AG09309 (cell line): ENCODE data around the gene ZNF273.
"Not testable (repeated sequence)": the region's sequence is repeated elsewhere in the genome, so short reads cannot be mapped to it uniquely, and the experiment has no call there.

Experiments used
- DNase-seq: peaks from one replicate; pipeline ENCODE4 v3.0.0-alpha.2; 2010; ENCODE audit warnings: low read depth
- H3K4me3 ChIP-seq: 2 replicates; pipeline ENCODE4 v1.5.1; 2011; ENCODE audit warnings: mild to moderate bottlenecking, low read depth, low read length, moderate library complexity; ENCODE audit not compliant: control insufficient read depth
- CTCF ChIP-seq: IDR thresholded peaks from 2 replicates; pipeline ENCODE4 v1.5.1; 2011; ENCODE audit warnings: mild to moderate bottlenecking, low read depth, low read length, inconsistent platforms; ENCODE audit not compliant: insufficient read depth, control insufficient read depth; ENCODE audit errors: missing control alignments

The ZNF273 gene

GRCh38 chr7:64889686-64890162 lies 13.3 kb upstream of the ZNF273 start:
- TF ChIP-seq CTCF, result no peak
- DNase-seq, result no peak
- H3K4me3 ChIP-seq, result no peak overlapping the region

- DNase-seq, H3K4me3 ChIP-seq: not testable (repeated sequence)
These were observed 12.8 kb upstream of the ZNF273 start for GRCh38 chr7:64890273-64890672.

GRCh38 chr7:64890761-64891362 lies 12.2 kb upstream of the ZNF273 start:
- DNase-seq, result no peak
- TF ChIP-seq CTCF, result no peak
- H3K4me3 ChIP-seq, result no peak overlapping the region

- not testable (repeated sequence) for H3K4me3 ChIP-seq, DNase-seq
These were observed 11.6 kb upstream of the ZNF273 start for GRCh38 chr7:64891363-64892081.

GRCh38 chr7:64892116-64892515 lies 11.0 kb upstream of the ZNF273 start:
- no peak for DNase-seq
- no peak for TF ChIP-seq CTCF
- H3K4me3 ChIP-seq, result no peak overlapping the region

GRCh38 chr7:64892666-64893309 lies 10.3 kb upstream of the ZNF273 start:
- H3K4me3 ChIP-seq, result no peak overlapping the region
- DNase-seq, result no peak
- TF ChIP-seq CTCF, result no peak

- no peak overlapping the region for H3K4me3 ChIP-seq
- no peak for DNase-seq
- no peak for TF ChIP-seq CTCF
These were observed 9.7 kb upstream of the ZNF273 start for GRCh38 chr7:64893401-64893800.

GRCh38 chr7:64902461-64902805 lies 640 bp upstream of the ZNF273 start:
- H3K4me3 ChIP-seq, DNase-seq: not testable (repeated sequence)
